Tibial nerve (tissue), 4 donors: ENCODE results near the gene SCLT1. TPM values are rescaled to one million over a fixed set of nuclear protein-coding genes. Genes with fewer than 3 reads are reported as not detected.

Experiments used
- DNase-seq, 2 donors: peaks; one replicate each; pipeline ENCODE4 v3.0.0-alpha.2; 2019; ENCODE audit warnings: low spot score in 2 of 2
- H3K27ac ChIP-seq, 4 donors: fragments of 200-600 bp; sonication (generic) in 3 of 4; one replicate each; pipeline ENCODE4 v1.5.1; 2017 to 2019; ENCODE audit warnings: mild to moderate bottlenecking in 1 of 4
- H3K27me3 ChIP-seq, 2 donors: fragments of 200-600 bp; sonication (generic) in 1 of 2; one replicate each; pipeline versions ENCODE4 v1.5.1 to v1.6.0; 2017 to 2019
- H3K36me3 ChIP-seq, 3 donors: fragments of 200-600 bp; sonication (generic); one replicate each; pipeline ENCODE4 v1.5.1; 2018 to 2019
- H3K4me1 ChIP-seq, 4 donors: fragments of 200-600 bp; sonication (generic) in 3 of 4; one replicate each; pipeline ENCODE4 v1.5.1; 2017 to 2019
- H3K4me3 ChIP-seq, 4 donors: fragments of 200-600 bp; sonication (generic) in 3 of 4; one replicate each; pipeline ENCODE4 v1.5.1; 2017 to 2019; ENCODE audit warnings: mild to moderate bottlenecking in 1 of 4, moderate library complexity in 1 of 4
- H3K9me3 ChIP-seq, 4 donors: fragments of 200-600 bp; sonication (generic) in 3 of 4; one replicate each; pipeline ENCODE4 v1.5.1; 2017 to 2019
- CTCF ChIP-seq, 5 experiments: fragments of 200-600 bp in 3 of 5; fragments of 450-650 bp in 2 of 5; sonication (generic) in 3 of 5; IDR thresholded peaks; one replicate each; pipeline ENCODE4 v1.5.1; 2016 to 2019; ENCODE audit warnings: antibody characterized with exemption in 5 of 5, mild to moderate bottlenecking in 3 of 5, moderate library complexity in 2 of 5
- EP300 ChIP-seq, 2 donors: sonication (generic); formaldehyde crosslinking; IDR thresholded peaks; one replicate each; pipeline ENCODE4 v1.6.1; 2017; ENCODE audit warnings: antibody characterized with exemption in 2 of 2, mild to moderate bottlenecking in 1 of 2
- POLR2A ChIP-seq, 2 donors: fragments of 450-650 bp; IDR thresholded peaks; one replicate each; pipeline ENCODE4 v1.6.1; 2017; ENCODE audit warnings: antibody characterized with exemption in 2 of 2, mild to moderate bottlenecking in 2 of 2, moderate library complexity in 2 of 2
- WGBS, 2 donors: methylation state at CpG; one replicate each; pipeline ENCODE4 v1.1.5; 2018; 5-methylcytosine and 5-hydroxymethylcytosine counted together
- total RNA-seq, 4 donors: library from RNA; depleted of rRNA; stranded (reverse); fragments of >200 nt; gene quantifications; one replicate each; pipeline ENCODE4 v1.1.0, GENCODE V29; 2016

SCLT1 gene
- total RNA-seq, 4 donors from 2014 or later = 9.2 to 28.8 (median 18.6) TPM

GRCh38 chr4:128942607-128943006, 150.7 kb downstream of the SCLT1 start:
- WGBS, 2 donors = 49 to 55% methylated on average over 1 of the region's 1 CpG

GRCh38 chr4:128940971-128941370, 152.4 kb downstream of the SCLT1 start:
- no peaks in the 10 kb centered on the region for H3K27me3 ChIP-seq
- no peak overlapping the region for H3K27ac ChIP-seq
- H3K4me3 ChIP-seq = no peak overlapping the region
- no peak for DNase-seq
- no peaks in the 10 kb centered on the region for H3K9me3 ChIP-seq
- TF ChIP-seq EP300 (IDR thresholded peaks at IDR 0.05) (no peak), CTCF (IDR thresholded peaks at IDR 0.05) (no peak), POLR2A (IDR thresholded peaks at IDR 0.05) (no peak)
- 77 to 78% methylated on average over 2 of the region's 2 CpGs for WGBS, 2 donors
- peaks cover 0 to 18% (median 0%) of the 10 kb centered on the region in 3 donors for H3K36me3 ChIP-seq
- peaks cover 0 to 13% (median 0%) of the 10 kb centered on the region in 4 donors for H3K4me1 ChIP-seq

More at GRCh38 chr4:128942607-128943006, 150.7 kb downstream of the SCLT1 start:
- H3K4me3 ChIP-seq = no peak overlapping the region
- H3K27ac ChIP-seq = no peak overlapping the region
- TF ChIP-seq EP300 (IDR thresholded peaks at IDR 0.05) (no peak), POLR2A (IDR thresholded peaks at IDR 0.05) (no peak), CTCF (IDR thresholded peaks at IDR 0.05) (no peak)
- H3K4me1 ChIP-seq = peaks cover 0 to 13% (median 0%) of the 10 kb centered on the region in 4 donors
- DNase-seq = no peak
- no peaks in the 10 kb centered on the region for H3K27me3 ChIP-seq
- no peaks in the 10 kb centered on the region for H3K9me3 ChIP-seq
- H3K36me3 ChIP-seq = peaks cover 0 to 25% (median 0%) of the 10 kb centered on the region in 3 donors

- no peak for DNase-seq
- Histone ChIP-seq H3K27me3 (no peaks in the 10 kb centered on the region), H3K4me1 (no peaks in the 10 kb centered on the region), H3K27ac (no peak overlapping the region), H3K4me3 (no peak overlapping the region), H3K9me3 (no peaks in the 10 kb centered on the region), H3K36me3 (peaks cover 0 to 29% (median 0%) of the 10 kb centered on the region in 3 donors)
- TF ChIP-seq EP300 (IDR thresholded peaks at IDR 0.05) = no peak
- TF ChIP-seq CTCF (IDR thresholded peaks at IDR 0.05) = no peak
- no peak for TF ChIP-seq POLR2A (IDR thresholded peaks at IDR 0.05)
- 53 to 58% methylated on average over 3 of the region's 3 CpGs for WGBS, 2 donors
These were observed 163.3 kb downstream of the SCLT1 start for GRCh38 chr4:128930051-128930450.

- no peaks in the 10 kb centered on the region for H3K9me3 ChIP-seq
- DNase-seq = no peak
- H3K27ac ChIP-seq = no peak overlapping the region
- H3K36me3 ChIP-seq = peaks cover 0 to 22% (median 0%) of the 10 kb centered on the region in 3 donors
- WGBS, 2 donors = 94 to 97% methylated on average over 5 of the region's 5 CpGs
- TF ChIP-seq POLR2A (IDR thresholded peaks at IDR 0.05) (no peak), CTCF (IDR thresholded peaks at IDR 0.05) (no peak), EP300 (IDR thresholded peaks at IDR 0.05) (no peak)
- H3K27me3 ChIP-seq = no peaks in the 10 kb centered on the region
- H3K4me3 ChIP-seq = no peak overlapping the region
- no peaks in the 10 kb centered on the region for H3K4me1 ChIP-seq
These were observed 168.4 kb downstream of the SCLT1 start for GRCh38 chr4:128924951-128925350.

- DNase-seq = no peak
- Histone ChIP-seq H3K27me3 (no peaks in the 10 kb centered on the region), H3K9me3 (no peaks in the 10 kb centered on the region), H3K4me3 (no peak overlapping the region), H3K36me3 (peaks cover 0 to 12% (median 0%) of the 10 kb centered on the region in 3 donors), H3K27ac (no peak overlapping the region), H3K4me1 (no peaks in the 10 kb centered on the region)
- TF ChIP-seq EP300 (IDR thresholded peaks at IDR 0.05) (no peak), POLR2A (IDR thresholded peaks at IDR 0.05) (no peak)
- WGBS, 2 donors = 89 to 94% methylated on average over 3 of the region's 3 CpGs
These were observed 171.4 kb downstream of the SCLT1 start for GRCh38 chr4:128921954-128922353.

- TF ChIP-seq CTCF (IDR thresholded peaks at IDR 0.05) (no peak), POLR2A (IDR thresholded peaks at IDR 0.05) (no peak), EP300 (IDR thresholded peaks at IDR 0.05) (no peak)
- Histone ChIP-seq H3K9me3 (no peaks in the 10 kb centered on the region), H3K4me1 (no peaks in the 10 kb centered on the region), H3K27ac (no peak overlapping the region), H3K36me3 (no peaks in the 10 kb centered on the region), H3K27me3 (no peaks in the 10 kb centered on the region), H3K4me3 (no peak overlapping the region)
- 47 to 68% methylated on average over 2 of the region's 2 CpGs for WGBS, 2 donors
- no peak for DNase-seq
These were observed 175.6 kb downstream of the SCLT1 start for GRCh38 chr4:128917781-128918180.
